DMS153 treated with DMSO at 0.1 percent for 48 hours (cell line): ENCODE data around the gene CNTN5.

Experiments
- DNase-seq: peaks from one replicate; lab custom pipeline; 2025; ENCODE audit not compliant: unreplicated experiment; lab: John Stamatoyannopoulos, UW

Gene CNTN5

DNA sequence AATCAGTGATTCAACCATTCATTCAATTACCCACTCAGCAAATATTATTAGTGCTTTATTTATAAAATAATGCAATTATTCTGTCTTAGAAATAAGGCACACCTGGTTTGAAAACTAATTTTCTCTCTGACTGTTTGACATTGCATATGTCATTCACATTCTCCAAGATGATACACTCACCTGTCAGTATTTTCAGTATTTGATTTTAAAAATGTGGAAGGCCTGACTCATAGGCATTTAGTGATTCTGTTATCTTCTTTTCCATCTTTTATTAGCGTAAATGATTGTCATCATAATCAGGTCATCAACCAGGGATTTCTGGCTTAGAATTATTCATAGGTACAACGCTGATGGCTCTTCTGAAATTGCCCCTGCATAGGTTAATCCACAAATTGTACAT lies 480.9 kb downstream of the CNTN5 start:
- no peak for DNase-seq

- no peak for DNase-seq
Observed at GRCh38 chr11:99505316-99505715, 484.6 kb downstream of the CNTN5 start.

- DNase-seq: no peak
Observed at GRCh38 chr11:99505831-99506230, 485.1 kb downstream of the CNTN5 start.

DNA sequence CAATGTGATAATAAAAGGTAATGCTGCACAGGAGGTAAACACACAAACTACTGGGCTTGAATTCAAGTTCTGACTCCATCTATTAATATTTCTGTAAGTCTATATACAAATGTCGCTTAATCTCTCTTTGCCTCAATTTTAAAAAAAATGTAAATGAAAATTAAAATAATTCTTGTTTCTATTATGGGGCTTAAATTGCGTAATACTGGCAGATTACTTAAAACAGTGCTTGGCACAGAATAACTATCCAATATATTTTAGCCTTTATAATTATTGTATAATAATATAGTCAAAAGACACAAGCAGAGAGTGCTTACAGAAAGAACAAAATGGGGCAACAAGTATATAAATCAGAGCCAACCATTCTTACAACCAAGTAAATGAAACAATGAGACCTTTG lies 489.1 kb downstream of the CNTN5 start:
- DNase-seq: no peak

DNA sequence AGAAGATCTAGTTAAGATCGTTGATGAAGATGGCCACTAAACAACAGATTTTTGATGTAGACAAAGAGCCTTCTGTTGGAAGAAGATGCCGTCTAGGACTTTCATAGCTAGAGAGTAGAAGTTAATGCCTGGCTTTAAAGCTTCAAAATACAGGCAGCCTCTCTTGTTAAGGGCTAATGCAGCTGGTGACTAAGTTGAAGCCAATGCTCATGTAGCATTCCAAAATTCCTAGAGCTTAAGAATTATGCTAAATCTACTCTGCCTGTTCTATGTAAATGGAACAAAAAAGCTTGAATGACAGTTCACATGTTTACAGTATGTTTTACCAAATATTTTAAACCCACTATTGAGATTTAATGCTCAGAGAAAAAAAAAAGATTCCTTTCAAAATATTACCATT lies 492.6 kb downstream of the CNTN5 start:
- no peak for DNase-seq

GRCh38 chr11:99519095-99519494 lies 498.3 kb downstream of the CNTN5 start:
- no peak for DNase-seq

- no peak for DNase-seq
Observed at GRCh38 chr11:99522467-99523173, 501.9 kb downstream of the CNTN5 start.

GRCh38 chr11:99531468-99531867 lies 510.7 kb downstream of the CNTN5 start:
- no peak for DNase-seq

DNA sequence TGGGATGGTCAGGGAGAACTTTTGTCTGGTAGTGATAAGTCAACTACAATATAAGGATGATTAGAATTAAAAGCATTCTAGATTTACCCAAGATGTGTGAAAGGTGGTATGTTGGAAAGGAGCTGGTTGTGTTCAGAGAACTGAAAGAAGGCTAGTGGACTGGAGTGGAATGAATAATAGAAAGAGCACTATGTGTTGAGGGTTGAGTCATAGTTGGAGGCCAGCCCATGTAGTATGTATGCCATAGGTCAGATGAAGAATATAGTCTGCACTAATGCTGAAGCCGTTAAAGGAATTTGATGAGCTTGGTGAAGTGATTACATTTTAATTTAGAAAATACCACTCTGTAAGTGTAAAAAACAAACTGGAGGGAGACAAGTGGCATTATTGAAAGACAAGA lies 514.1 kb downstream of the CNTN5 start:
- no peak for DNase-seq

DNA sequence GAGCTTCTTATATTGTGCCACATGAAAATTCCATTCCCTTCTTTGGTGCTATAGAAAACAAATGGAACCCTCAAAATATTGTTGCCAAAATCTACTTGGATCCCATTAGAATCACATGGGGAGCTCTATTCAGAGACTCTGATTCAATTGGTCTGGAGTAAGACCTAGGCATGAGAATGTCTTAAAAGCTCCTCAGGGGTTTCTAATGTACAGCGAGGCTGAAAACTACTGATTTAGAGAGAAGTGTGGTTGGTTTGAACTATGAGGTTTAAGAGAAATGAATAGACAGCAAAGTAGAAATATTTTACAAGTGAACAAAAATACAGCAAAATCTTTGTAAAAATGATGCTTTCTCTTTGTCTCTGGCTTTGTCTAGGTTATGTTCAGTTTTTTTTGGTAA lies 514.7 kb downstream of the CNTN5 start:
- DNase-seq: no peak

DNA sequence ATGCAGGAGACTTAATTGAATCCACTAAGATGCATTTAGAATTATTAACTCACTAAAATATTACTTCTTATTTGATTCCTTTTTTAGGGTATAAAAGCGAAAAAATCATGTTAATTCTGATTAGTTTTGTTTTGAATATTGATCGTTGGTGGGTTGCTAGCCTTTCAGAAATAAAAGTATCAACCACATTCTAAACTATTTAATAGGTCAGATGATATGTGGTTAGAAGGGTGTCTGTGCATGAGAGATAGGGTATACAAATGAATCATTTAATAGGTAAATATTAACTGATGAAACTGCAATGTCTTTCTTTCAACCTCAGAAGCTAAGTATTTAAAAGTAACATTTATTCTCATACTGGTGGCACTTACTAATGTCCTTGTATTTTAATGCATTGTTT lies 515.1 kb downstream of the CNTN5 start:
- no peak for DNase-seq

DNA sequence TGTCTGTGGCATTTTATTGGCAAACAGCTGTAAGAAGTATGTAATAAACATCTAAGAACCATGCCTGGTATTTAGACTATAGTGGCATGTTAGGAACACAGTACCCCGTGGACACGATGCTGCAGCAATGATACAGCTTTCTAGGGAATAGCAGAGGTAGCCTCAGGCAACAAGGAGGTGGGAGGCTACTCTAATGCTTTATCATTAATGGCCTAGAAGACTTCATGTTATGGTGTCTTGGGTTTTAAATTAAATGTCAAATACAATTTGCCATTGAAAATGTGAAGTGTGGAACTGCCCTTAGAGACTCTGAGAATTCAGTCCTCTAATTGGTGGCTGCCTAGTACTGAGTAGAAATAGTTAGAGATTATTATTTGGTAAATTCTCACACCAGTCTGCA lies 516.9 kb downstream of the CNTN5 start:
- DNase-seq: no peak

GRCh38 chr11:99545616-99546015 lies 524.9 kb downstream of the CNTN5 start:
- no peak for DNase-seq

GRCh38 chr11:99548264-99548663 lies 527.5 kb downstream of the CNTN5 start:
- DNase-seq: no peak

DNA sequence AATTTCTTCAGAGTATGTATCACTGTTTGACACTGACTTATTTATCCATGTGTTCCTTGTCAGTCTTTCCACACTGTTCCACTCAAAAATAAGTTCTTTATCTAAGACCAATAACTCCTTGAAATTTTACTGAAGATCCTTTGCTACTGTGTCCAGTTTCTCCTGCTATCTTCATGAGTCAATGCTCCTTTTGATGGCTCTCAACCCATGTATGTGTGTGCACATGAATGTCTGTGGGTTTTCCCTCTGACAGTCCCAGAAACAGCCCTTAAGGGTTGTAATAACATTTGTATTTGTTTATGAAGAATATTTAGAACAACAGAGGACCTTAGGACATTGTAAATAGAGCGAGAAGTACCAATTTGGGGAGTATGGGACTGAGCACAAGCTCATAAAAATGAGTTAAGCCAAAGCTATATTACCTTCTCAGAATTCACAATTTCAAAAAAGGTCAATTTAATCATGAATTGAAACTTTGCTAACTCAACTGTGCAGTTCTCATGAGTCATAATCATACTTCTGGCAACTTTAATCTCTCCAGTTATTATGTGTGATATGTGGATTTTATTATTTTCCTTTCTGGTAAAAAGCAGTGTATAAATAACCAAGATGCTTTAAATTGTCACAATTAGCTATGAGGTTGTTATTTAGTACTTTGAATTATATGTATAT lies 533.6 kb downstream of the CNTN5 start:
- no peak for DNase-seq

- DNase-seq: no peak
Observed at GRCh38 chr11:99555486-99555885, 534.7 kb downstream of the CNTN5 start.

- no peak for DNase-seq
Observed at GRCh38 chr11:99565333-99565732, 544.6 kb downstream of the CNTN5 start.

- DNase-seq: no peak
Observed at GRCh38 chr11:99567334-99567956, 546.7 kb downstream of the CNTN5 start.

- no peak for DNase-seq
Observed at GRCh38 chr11:99568808-99569207, 548.1 kb downstream of the CNTN5 start.

DNA sequence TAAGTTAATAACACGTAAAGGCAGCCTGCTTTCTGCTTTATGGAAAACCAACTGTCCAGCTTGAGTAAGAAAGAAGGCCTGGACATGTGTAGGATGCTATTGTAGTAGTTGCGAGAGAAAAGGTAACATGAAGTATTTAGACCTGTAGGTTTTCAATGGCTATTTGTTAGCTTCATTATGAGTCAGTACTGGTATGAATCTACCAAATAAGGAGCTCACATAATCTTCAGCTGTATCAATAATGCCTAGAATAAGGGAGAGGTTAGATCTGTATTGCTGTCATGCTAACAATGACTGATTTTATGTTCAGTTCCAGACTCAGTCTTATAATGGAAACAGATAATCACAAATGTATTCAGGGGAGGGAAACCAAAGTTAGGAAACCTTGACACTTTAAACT lies 550.3 kb downstream of the CNTN5 start:
- DNase-seq: no peak

DNA sequence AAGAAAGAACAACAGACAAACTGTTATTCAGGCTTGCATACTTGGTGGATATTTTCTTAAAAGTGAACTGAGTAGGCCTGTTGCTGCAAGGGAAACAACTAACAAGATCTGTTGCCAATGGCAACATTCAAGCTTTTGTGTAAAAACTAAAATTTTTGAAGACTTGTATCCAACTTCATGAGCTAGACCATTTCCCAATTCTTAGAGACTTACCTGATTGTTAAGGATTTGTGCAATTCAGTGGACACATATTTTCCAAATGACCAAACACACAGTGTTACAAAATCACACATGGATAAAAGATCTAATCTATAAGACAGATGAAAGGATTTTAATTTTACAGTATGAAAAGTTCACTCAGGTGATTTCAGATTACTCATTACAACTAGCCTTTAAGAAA lies 564.1 kb downstream of the CNTN5 start:
- no peak for DNase-seq

- no peak for DNase-seq
Observed at GRCh38 chr11:99585606-99586005, 564.9 kb downstream of the CNTN5 start.
